HG03457 (cell line): ENCODE results near the gene DLX3.
"Not testable (repeated sequence)": the region's sequence is repeated elsewhere in the genome, so short reads cannot be mapped to it uniquely, and the experiment has no call there.

ENCODE experiments used
- ATAC-seq: cut with Tn5 transposase; IDR thresholded peaks from one replicate; pipeline ENCODE4 v1.9.1; 2021; ENCODE audit warnings: moderate number of reproducible peaks; ENCODE audit not compliant: unreplicated experiment

Gene DLX3

GRCh38 chr17:49995055-49995738 is at the start of gene DLX3:
TSS of gene DLX3 (minus strand) at chr17:49995224. CDS start at chr17:49994998, 226 bp downstream.
- no peak for ATAC-seq

DNA sequence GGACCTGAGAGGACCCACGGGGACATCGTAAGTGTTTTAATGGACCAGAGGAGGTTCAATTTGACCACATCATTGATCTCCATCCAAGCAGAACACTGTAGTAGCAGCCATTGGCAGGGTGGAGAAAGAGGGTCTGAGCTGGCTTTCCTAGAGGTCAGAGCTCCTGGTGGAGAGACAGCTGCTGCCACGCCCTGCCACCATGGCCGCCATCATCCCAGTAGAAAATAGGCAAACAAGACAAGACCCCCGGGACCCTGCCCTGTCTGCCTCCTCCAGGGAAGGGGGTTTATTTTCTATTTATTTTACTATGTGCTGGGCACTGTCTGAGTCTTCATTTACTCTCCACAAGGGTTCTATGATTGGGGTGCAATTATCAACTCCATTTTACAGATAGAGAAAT is 49.5 kb upstream of the DLX3 start:
- no peak for ATAC-seq

- ATAC-seq: no peak
Observed at GRCh38 chr17:50043290-50044148, 48.5 kb upstream of the DLX3 start.

DNA sequence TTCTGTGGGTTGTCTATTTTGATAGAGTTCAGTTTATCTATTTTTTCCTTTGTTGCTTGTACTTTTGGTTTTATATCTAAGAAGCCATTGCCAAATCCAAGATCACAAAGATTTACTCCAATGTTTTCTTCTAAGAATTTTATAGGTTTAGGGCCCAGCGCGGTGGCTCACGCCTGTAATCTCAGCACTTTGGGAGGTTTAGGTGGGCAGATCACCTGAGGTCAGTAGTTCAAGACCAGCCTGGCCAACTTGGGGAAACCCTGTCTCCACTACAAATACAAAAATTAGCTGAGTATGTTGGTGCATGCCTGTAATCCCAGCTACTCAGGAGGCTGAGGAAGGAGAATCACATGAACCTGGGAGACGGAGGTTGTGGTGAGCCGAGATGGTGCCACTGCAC is 47.2 kb upstream of the DLX3 start:
- no peak for ATAC-seq

GRCh38 chr17:50040496-50040895 is 45.5 kb upstream of the DLX3 start:
- not testable (repeated sequence) for ATAC-seq

- ATAC-seq: no peak
Observed at GRCh38 chr17:50039058-50039457, 44.0 kb upstream of the DLX3 start.

- no peak for ATAC-seq
Observed at GRCh38 chr17:50037321-50038107, 42.5 kb upstream of the DLX3 start.

GRCh38 chr17:50036455-50037261 is 41.6 kb upstream of the DLX3 start:
- ATAC-seq: no peak

GRCh38 chr17:50035945-50036344 is 40.9 kb upstream of the DLX3 start:
- ATAC-seq: no peak

GRCh38 chr17:50035421-50035879 is 40.4 kb upstream of the DLX3 start:
- ATAC-seq: no peak

DNA sequence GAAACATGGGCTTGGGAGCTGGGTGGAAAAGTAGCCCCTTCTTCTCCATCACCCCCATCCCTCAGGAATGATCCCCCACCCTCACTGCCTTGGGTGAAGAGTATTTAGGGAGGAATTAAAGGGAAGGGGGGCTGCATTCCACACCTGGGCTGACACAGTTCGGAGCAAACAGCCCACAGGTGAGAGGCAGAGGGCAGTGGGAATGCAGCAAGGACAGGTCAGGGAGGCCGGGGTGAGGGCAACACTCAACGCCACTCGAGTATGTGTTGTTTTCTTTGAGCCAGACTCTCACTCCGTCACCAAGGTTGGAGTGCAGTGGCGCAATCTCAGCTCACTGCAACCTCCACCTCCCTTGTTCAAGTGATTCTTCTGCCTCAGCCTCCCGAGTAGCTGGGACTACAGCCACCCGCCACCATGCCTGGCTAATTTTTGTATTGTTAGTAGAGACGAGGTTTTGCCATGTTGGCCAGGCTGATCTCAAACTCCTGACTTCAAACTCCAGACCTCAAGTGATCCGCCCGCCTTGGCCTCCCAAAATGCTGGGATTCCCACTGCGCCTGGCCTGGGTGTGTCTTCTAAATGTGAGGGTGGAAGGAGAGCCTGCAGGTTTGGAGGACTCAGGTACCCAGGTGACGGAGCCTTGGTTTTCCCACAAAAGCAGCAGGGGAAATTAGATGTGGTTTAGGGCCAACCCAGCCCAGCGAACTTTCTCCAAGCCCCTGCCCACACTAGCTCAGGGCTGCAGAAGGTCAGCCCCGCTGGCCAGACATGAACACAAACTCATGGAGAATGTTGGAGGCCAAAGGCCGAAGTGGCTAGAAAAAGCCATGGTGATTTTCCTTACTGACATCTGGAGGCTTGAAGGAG is 39.7 kb upstream of the DLX3 start:
- ATAC-seq: no peak

GRCh38 chr17:50033316-50033715 is 38.3 kb upstream of the DLX3 start:
- ATAC-seq: no peak

- no peak for ATAC-seq
Observed at GRCh38 chr17:50029185-50029584, 34.2 kb upstream of the DLX3 start.

DNA sequence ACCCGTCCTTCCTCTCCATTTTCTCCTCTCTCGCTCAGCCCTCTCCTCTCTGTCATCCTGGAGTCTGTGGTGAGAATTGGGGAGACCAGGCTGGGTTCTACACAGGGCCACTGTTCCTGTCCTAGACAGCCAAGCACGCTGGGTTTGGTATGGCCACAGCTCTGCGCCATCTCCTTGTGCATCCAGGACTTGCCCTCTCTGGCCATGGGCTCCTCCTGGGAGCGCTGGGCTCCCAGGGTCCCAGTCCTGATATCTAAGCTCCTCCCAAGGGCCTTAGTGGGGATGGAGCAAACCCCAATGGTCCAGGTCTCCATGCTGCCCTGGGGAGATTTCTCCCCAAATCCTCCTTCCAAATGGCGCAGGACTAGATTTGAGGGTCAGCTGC is 33.7 kb upstream of the DLX3 start:
- ATAC-seq: no peak

GRCh38 chr17:50027881-50028735 is 33.1 kb upstream of the DLX3 start:
- no peak for ATAC-seq

- ATAC-seq: no peak
Observed at GRCh38 chr17:50027172-50027880, 32.3 kb upstream of the DLX3 start.

GRCh38 chr17:50026837-50027171 is 31.8 kb upstream of the DLX3 start:
- no peak for ATAC-seq

DNA sequence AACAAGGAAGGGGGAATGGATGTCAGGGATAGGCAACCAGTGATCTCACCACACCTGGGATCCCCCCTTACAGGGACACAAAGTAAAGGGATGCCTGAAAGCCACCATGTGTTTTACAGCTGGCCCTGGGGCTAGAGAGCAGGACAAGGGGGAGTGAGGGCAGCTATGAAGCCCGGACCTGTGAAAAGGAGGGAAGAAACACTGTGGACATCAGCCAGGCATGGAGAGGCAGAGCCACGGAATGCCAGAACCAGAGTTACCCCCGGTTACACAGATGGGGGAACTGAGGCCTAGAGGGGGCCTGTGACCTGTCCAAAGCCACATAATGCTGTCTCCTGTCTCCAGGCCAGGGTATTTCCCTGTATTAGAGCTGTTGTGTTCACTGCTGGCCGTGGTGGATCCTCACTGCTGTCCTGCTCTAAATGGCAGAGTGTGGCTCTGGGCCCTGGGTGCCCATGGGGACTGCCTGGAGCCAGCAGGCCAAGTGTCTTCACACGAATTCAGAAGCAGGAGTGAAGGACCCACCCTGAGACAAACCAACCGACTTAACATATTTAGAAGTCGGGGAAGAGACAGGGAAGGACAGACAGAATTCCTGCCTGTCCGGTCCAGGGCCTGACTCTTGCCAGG is 31.1 kb upstream of the DLX3 start:
- ATAC-seq: no peak
